GM19328 (cell line): Measurements from ENCODE around the gene ADH5.
"Not testable (repeated sequence)": the region's sequence is repeated elsewhere in the genome, so short reads cannot be mapped to it uniquely, and the experiment has no call there.

Experiments used
- ATAC-seq: cut with Tn5 transposase; IDR thresholded peaks from one replicate; pipeline ENCODE4 v1.9.1; 2021; ENCODE audit warnings: mild to moderate bottlenecking, moderate library complexity; ENCODE audit not compliant: unreplicated experiment

ADH5 gene

DNA sequence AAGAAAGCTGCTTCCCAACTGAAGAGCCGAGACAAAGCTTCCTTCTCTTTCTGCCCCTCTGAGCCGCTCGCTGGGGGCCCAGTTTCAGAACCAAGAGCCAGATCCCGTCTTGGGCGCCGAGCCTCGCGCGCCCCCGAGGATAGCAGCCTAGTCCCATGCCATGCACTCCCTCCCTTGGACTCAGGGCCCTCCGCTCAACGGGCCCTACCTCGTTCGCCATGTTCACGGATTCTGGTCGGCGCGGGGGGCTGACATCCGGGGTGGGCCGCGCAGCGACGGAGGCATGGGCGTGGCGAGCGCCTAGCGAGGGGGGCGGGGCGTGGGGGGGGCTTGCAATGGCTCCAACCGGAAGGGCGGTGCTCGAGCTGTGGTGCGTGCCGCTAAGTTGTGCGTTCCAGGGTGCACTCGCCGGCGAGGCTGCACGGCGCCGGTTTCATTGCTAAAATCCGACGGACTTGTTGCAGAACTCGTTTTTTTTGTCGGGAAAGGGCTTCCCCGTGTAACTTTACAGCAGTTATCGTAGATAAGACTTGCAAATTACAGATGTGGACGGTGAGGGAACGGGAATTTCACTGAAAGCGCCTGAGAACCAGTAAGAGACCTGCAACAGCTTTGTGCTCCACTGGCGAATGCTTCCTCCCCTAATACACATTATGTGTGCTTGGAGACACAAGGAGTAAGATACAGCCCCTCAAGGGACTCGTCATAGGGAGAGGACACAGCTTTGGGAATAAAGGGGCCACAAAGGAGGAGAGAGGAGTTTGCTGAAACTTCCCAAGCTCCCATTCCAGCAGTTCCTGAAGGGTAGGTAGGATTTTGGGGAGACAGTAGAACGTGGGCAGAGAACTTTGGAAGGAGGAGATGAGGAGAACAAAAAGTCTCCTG lies at the start of gene ADH5:
TSS of gene ADH5 (minus strand) at position 308 of the 885 bp plus-strand sequence. CDS start at position 220, 88 bp downstream.
- ATAC-seq = peak; percentile 89

DNA sequence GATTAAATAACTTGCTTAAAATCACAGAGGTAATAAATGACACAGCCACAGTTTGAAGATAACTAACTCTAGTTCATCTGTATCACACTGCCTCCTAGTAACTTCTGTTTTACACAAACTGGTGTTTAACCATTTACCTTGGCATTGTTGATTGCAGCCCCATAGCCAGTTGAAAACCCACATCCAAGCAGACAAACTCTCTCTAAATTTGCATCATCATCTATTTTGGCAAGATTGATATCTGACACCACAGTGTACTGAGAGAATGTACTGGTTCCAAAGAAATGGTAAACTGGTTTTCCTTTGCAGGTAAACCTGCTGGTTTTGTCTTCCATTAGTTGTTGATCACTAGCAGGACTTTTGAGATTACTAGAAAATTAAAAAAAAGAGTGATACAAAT lies 47.7 kb upstream of the ADH5 start:
- no peak for ATAC-seq

GRCh38 chr4:99135541-99136162 lies 47.1 kb upstream of the ADH5 start:
- no peak for ATAC-seq

DNA sequence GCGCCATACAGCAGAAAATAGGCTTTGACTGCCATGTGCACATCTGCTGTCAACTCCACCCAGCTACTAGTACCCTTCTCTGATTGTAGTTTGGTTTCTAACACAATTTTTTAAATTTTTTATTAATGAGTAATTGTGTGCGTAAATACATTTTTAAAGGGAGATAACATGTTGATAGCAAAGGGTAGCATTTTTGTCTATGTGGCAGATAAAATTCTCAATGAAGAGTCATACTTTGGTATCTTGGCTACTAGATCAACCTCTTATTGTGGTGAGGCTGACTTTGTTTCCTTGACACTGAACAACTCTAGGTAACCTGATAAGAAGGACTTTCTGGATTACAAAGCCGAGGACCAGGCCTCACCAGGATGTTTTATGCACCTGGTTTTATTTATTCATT lies 46.0 kb upstream of the ADH5 start:
- ATAC-seq = no peak

GRCh38 chr4:99131378-99131777 lies 42.8 kb upstream of the ADH5 start:
- ATAC-seq = no peak

DNA sequence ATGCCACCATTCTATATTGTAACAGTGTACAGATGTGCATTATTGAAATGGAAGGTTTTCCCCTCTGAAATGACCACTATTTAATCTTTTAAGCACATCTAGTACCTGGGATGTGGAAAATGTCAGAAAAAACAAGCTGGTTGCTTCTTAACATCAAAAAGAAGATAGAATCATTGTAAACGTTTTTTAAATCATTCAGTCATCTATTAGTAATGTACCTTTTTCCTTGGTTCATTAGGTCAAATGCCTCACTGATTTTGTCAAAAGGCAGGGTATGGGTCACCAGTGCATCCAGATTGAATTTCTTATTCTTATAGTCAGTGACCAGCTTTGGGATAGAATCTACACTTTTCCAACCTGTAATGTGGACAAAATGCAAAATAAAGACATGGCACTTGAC lies 37.8 kb upstream of the ADH5 start:
- no peak for ATAC-seq

DNA sequence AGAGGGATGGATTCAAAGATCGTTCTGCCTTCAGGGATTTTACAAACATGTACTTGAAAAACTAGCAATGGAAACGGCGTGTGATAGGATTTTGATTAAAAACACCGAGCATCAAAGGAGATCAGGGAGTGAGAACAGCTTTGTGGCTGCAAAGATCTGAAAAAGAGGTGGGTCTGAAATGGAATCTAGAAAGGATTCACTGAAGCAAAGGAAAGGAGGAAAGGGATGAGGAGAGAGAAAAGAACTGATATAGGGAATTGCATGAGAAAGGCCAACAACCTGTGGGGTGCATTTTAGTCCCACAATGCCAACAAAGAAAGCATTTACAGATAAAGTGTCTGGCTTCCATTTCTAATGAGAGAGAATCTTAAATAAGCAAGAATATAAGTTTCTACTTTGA lies 32.4 kb upstream of the ADH5 start:
- no peak for ATAC-seq

- no peak for ATAC-seq
Measured at GRCh38 chr4:99120501-99120900, 31.9 kb upstream of the ADH5 start.

- no peak for ATAC-seq
Measured at GRCh38 chr4:99117876-99118693, 29.5 kb upstream of the ADH5 start.

GRCh38 chr4:99117122-99117841 lies 28.7 kb upstream of the ADH5 start:
- ATAC-seq = not testable (repeated sequence)

GRCh38 chr4:99109286-99109685 lies 20.7 kb upstream of the ADH5 start:
- ATAC-seq = not testable (repeated sequence)

- no peak for ATAC-seq
Measured at GRCh38 chr4:99104153-99104552, 15.6 kb upstream of the ADH5 start.

DNA sequence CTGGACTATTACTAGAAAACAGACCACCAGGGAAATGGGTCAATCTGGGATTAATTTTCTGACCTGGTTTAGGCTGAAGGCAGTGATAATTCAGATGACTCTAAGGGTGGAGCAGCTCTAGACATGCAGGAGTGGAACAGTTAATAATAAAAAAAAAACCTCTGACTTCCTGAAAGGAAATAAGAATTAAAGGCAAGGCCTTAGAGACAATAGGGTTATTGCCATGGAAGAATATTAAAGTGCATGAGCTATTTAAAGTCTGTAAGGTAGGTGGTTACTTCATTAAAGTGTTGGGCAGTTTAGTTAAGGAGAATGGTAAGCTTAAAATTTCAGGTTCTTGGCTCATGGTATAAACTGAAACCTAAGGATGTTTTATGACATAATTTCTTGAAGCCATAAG lies 14.6 kb upstream of the ADH5 start:
- no peak for ATAC-seq

DNA sequence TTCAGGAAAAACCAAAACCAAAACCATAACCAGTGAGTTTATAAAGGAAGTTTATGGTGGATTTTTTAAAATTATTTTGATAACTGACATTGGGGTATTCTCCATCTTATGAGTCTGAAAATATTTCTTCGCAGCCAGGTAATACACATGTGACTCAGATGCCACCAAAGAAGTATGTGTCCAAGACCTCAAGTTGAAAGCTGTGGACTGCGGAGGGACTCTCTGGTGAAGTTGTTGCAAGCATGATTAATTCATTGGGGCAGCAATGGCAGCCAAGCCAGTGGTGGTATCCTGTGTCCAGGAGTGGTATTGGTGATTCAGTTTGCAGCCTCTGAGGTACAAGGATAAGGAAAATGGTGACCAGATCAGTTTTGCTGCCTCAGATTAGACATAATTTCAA lies 14.0 kb upstream of the ADH5 start:
- ATAC-seq = no peak

- no peak for ATAC-seq
Measured at GRCh38 chr4:99100876-99101275, 12.3 kb upstream of the ADH5 start.

GRCh38 chr4:99099814-99100213 lies 11.2 kb upstream of the ADH5 start:
- not testable (repeated sequence) for ATAC-seq

DNA sequence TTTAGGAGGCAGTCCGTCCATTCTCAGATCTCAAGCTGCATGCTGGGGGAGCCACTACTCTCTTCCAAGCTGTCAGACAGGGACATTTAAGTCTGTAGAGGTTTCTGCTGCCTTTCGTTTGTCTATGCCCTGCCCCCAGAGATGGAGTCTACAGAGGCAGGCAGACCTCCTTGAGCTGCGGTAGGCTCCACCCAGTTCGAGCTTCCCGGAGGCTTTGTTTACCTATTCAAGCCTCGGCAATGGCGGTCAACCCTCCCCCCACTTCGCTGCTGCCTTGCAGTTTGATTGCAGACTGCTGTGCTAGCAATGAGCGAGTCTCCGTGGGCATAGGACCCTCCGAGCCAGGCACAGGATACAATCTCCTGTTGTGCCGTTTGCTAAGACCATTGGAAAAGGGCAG lies 10.7 kb upstream of the ADH5 start:
- ATAC-seq = no peak

- not testable (repeated sequence) for ATAC-seq
Measured at GRCh38 chr4:99091841-99092240, 3.3 kb upstream of the ADH5 start.

DNA sequence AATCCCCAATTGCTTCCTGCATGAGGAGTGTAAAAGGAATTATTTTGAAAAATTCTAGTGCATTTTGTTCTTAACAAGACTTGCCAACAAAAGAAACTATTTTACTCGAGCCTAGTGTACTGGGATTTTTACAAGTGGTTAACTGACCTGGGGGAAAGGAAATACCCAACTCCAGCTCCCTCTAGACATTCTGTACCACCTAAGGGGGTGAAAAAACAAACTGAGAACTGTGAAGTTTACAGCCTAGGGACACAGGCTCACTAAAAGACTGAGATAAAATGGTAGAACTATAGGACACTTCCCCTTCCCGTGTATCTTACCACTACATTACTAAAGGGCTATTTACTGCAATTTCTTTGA lies 2.6 kb upstream of the ADH5 start:
- ATAC-seq = no peak

GRCh38 chr4:99090481-99091215 lies 2.1 kb upstream of the ADH5 start:
- no peak for ATAC-seq
